PC-3 (cell line): ENCODE measurements around the gene SFMBT2.

Source experiments
- CTCF ChIP-seq: fragments of 300-600 bp; sonication (generic); conservative IDR thresholded peaks from 2 replicates; pipeline ENCODE4 v1.5.1; 2017; ENCODE audit warnings: antibody characterized with exemption, low read depth, mild to moderate bottlenecking, low read length
- EZH2 ChIP-seq: fragments of 300-600 bp; sonication (generic); IDR thresholded peaks from one replicate; pipeline ENCODE4 v1.6.1; 2017; ENCODE audit warnings: antibody characterized with exemption, mild to moderate bottlenecking, low read length; ENCODE audit not compliant: unreplicated experiment
- EZH2phosphoT487 ChIP-seq: fragments of 300-600 bp; sonication (generic); IDR thresholded peaks from 2 replicates; pipeline ENCODE4 v1.6.1; 2018; ENCODE audit warnings: mild to moderate bottlenecking, antibody characterized with exemption, low read length, borderline replicate concordance

GRCh38 chr10:7436490-7437100 is 25.8 kb upstream of the SFMBT2 start:
- TF ChIP-seq EZH2 (no peak), CTCF (no peak), EZH2phosphoT487 (no peak)
